Measurements from ENCODE around the gene CHSY1.

DNA sequence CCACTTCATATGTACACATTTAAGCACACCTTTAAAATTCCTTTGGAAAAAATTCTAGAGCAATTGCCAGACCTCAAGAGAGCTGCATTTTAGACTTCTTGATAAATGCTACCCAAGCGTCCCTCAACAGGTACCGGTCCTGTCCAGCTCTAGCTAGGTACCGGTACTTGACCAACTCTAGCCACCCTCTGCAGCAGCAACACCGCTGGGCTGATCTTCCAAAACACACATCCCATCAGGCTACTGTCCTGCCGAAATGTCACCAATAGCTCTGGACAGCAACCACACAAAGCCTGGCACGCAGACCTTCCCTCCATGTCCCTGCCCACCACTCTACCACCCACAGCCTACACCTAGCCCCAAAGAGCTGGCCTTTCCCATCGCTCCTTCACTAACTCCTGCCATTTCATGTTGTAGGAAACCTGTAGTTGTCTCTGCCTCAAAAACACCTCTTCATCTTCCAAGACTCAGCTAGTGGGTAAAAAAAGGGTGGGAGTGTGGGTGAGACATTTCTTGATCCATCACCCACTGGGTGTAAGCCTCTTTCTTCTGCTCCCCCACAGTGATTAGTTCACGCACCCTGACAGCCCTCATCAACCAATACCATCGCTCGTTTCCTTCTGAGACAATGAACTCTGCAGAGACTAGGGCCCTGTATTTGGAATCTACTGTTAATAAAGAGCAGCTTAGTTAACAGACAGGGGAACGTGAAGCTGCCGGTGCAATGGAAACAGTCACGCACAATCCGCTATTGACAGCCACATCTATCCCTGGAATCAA is 6.8 kb downstream of the CHSY1 start:
- TF ChIP-seq, protein P1, sequence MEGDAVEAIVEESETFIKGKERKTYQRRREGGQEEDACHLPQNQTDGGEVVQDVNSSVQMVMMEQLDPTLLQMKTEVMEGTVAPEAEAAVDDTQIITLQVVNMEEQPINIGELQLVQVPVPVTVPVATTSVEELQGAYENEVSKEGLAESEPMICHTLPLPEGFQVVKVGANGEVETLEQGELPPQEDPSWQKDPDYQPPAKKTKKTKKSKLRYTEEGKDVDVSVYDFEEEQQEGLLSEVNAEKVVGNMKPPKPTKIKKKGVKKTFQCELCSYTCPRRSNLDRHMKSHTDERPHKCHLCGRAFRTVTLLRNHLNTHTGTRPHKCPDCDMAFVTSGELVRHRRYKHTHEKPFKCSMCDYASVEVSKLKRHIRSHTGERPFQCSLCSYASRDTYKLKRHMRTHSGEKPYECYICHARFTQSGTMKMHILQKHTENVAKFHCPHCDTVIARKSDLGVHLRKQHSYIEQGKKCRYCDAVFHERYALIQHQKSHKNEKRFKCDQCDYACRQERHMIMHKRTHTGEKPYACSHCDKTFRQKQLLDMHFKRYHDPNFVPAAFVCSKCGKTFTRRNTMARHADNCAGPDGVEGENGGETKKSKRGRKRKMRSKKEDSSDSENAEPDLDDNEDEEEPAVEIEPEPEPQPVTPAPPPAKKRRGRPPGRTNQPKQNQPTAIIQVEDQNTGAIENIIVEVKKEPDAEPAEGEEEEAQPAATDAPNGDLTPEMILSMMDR (conservative IDR thresholded peaks at IDR 0.05; ENCODE audit: low read depth, low read length) = no peak
- TF ChIP-seq RCOR1 (IDR thresholded peaks at IDR 0.05; ENCODE audit: insufficient replicate concordance, low read length) = no peak
